ENCODE measurements around the gene ST6GALNAC3. TPM values are rescaled to one million over a fixed set of nuclear protein-coding genes. Genes with fewer than 3 reads are reported as not detected.
A peak's percentile ranks its signal among the peaks of the same experiment; 100 is the strongest.

Gene ST6GALNAC3
- total RNA-seq, 2 donors from 2014 or later = 6.3 to 7.6 TPM

GRCh38 chr1:76581712-76582111 is 507.2 kb downstream of the ST6GALNAC3 start:
- Mint-ChIP-seq H3K4me1 (peaks cover 4% of the 10 kb centered on the region), H3K36me3 (ENCODE audit: low read depth) (no peaks in the 10 kb centered on the region), H3K27me3 (ENCODE audit: insufficient read depth) (no peaks in the 10 kb centered on the region), H3K4me3 (no peak overlapping the region), H3K9me3 (no peaks in the 10 kb centered on the region), H3K27ac (no peak overlapping the region)
- Histone ChIP-seq H3K4me3 (ENCODE audit: low read length) (no peak overlapping the region), H3K36me3 (ENCODE audit: control insufficient read depth, insufficient read depth, low read length) (no peaks in the 10 kb centered on the region), H3K4me1 (ENCODE audit: control insufficient read depth, insufficient read depth, low read length) (no peaks in the 10 kb centered on the region), H3K9me3 (ENCODE audit: control insufficient read depth, low read length) (no peaks in the 10 kb centered on the region), H3K9ac (ENCODE audit: extremely low read depth, low read length, poor library complexity, severe bottlenecking) (no peak overlapping the region), H3K27ac (ENCODE audit: low read depth, low read length) (no peak overlapping the region), H3K27me3 (ENCODE audit: control insufficient read depth, insufficient read depth, low read length, poor library complexity, severe bottlenecking) (no peaks in the 10 kb centered on the region)
- no peak for DNase-seq
- TF ChIP-seq CTCF (conservative IDR thresholded peaks at IDR 0.05) = no peak
- WGBS, 2 experiments (ENCODE audit: insufficient coverage in 1 of 2, insufficient read length in 1 of 2) = no CpG with 5 or more reads among the region's 2 CpGs

- Histone ChIP-seq H3K27me3 (ENCODE audit: control insufficient read depth, insufficient read depth, low read length, poor library complexity, severe bottlenecking) (no peaks in the 10 kb centered on the region), H3K27ac (ENCODE audit: low read depth, low read length) (peak overlapping the region; percentile 29), H3K4me1 (ENCODE audit: control insufficient read depth, insufficient read depth, low read length) (no peaks in the 10 kb centered on the region), H3K9me3 (ENCODE audit: control insufficient read depth, low read length) (no peaks in the 10 kb centered on the region), H3K9ac (ENCODE audit: extremely low read depth, low read length, poor library complexity, severe bottlenecking) (no peak overlapping the region), H3K4me3 (ENCODE audit: low read length) (no peak overlapping the region), H3K36me3 (ENCODE audit: control insufficient read depth, insufficient read depth, low read length) (no peaks in the 10 kb centered on the region)
- Mint-ChIP-seq H3K27me3 (ENCODE audit: insufficient read depth) (no peaks in the 10 kb centered on the region), H3K4me3 (no peak overlapping the region), H3K36me3 (ENCODE audit: low read depth) (no peaks in the 10 kb centered on the region), H3K27ac (no peak overlapping the region), H3K4me1 (no peaks in the 10 kb centered on the region), H3K9me3 (no peaks in the 10 kb centered on the region)
- WGBS, 2 experiments (ENCODE audit: insufficient coverage in 1 of 2, insufficient read length in 1 of 2) = 55 to 85% methylated on average over 1 to 3 of the region's 3 CpGs
- no peak for DNase-seq
- no peak for TF ChIP-seq CTCF (conservative IDR thresholded peaks at IDR 0.05)
Observed at GRCh38 chr1:76583235-76583868, 508.8 kb downstream of the ST6GALNAC3 start.

GRCh38 chr1:76583875-76584477 is 509.4 kb downstream of the ST6GALNAC3 start:
- H3K9me3 ChIP-seq (ENCODE audit: control insufficient read depth, low read length) = no peaks in the 10 kb centered on the region
- no peak overlapping the region for H3K27ac ChIP-seq (ENCODE audit: low read depth, low read length)
- Mint-ChIP-seq H3K4me3 (no peak overlapping the region), H3K9me3 (no peaks in the 10 kb centered on the region), H3K4me1 (no peaks in the 10 kb centered on the region), H3K36me3 (ENCODE audit: low read depth) (no peaks in the 10 kb centered on the region), H3K27me3 (ENCODE audit: insufficient read depth) (no peaks in the 10 kb centered on the region), H3K27ac (no peak overlapping the region)
- DNase-seq = no peak
- no peaks in the 10 kb centered on the region for H3K4me1 ChIP-seq (ENCODE audit: control insufficient read depth, insufficient read depth, low read length)
- TF ChIP-seq CTCF (conservative IDR thresholded peaks at IDR 0.05) = no peak
- 79 to 100% methylated on average over 1 of the region's 1 CpG for WGBS, 2 experiments (ENCODE audit: insufficient coverage in 1 of 2, insufficient read length in 1 of 2)
- no peak overlapping the region for H3K4me3 ChIP-seq (ENCODE audit: low read length)
- H3K36me3 ChIP-seq (ENCODE audit: control insufficient read depth, insufficient read depth, low read length) = no peaks in the 10 kb centered on the region
- no peaks in the 10 kb centered on the region for H3K27me3 ChIP-seq (ENCODE audit: control insufficient read depth, insufficient read depth, low read length, poor library complexity, severe bottlenecking)
- no peak overlapping the region for H3K9ac ChIP-seq (ENCODE audit: extremely low read depth, low read length, poor library complexity, severe bottlenecking)
